NCI-H2196 treated with DMSO at 0.1 percent for 48 hours (cell line): ENCODE measurements around the gene HLA-F.

ENCODE experiments used
- DNase-seq: peaks from one replicate; lab custom pipeline; 2025; ENCODE audit not compliant: unreplicated experiment; lab: John Stamatoyannopoulos, UW

HLA-F gene

GRCh38 chr6:29723262-29723665 lies at the start of gene HLA-F:
HLA-F (plus strand) TSS chr6:29723434; CDS start chr6:29723464, 30 bp downstream.
- peak; percentile 59 for DNase-seq

- no peak for DNase-seq
Measured at GRCh38 chr6:29674008-29674407, 49.2 kb upstream of the HLA-F start.

- DNase-seq: no peak
Measured at GRCh38 chr6:29675561-29675960, 47.7 kb upstream of the HLA-F start.

GRCh38 chr6:29676981-29677601 lies 46.1 kb upstream of the HLA-F start:
- peak; percentile 56 for DNase-seq

- DNase-seq: no peak
Measured at GRCh38 chr6:29678114-29678513, 45.1 kb upstream of the HLA-F start.

GRCh38 chr6:29679962-29680361 lies 43.3 kb upstream of the HLA-F start:
- no peak for DNase-seq

- DNase-seq: no peak
Measured at GRCh38 chr6:29680416-29680815, 42.8 kb upstream of the HLA-F start.

- no peak for DNase-seq
Measured at GRCh38 chr6:29680904-29681303, 42.3 kb upstream of the HLA-F start, which contains the start of gene ZFP57. ZFP57 (minus strand) TSS chr6:29681152; CDS start chr6:29677003, 4,149 bp downstream.

GRCh38 chr6:29681811-29682210 lies 41.4 kb upstream of the HLA-F start:
- DNase-seq: no peak

- no peak for DNase-seq
Measured at GRCh38 chr6:29685718-29686326, 37.4 kb upstream of the HLA-F start.

GRCh38 chr6:29694637-29695036 lies 28.6 kb upstream of the HLA-F start:
- DNase-seq: no peak

- no peak for DNase-seq
Measured at GRCh38 chr6:29696147-29697125, 26.8 kb upstream of the HLA-F start.

GRCh38 chr6:29702519-29703103 lies 20.6 kb upstream of the HLA-F start:
- no peak for DNase-seq

GRCh38 chr6:29705389-29706231 lies 17.6 kb upstream of the HLA-F start:
- DNase-seq: peak; percentile 10

- no peak for DNase-seq
Measured at GRCh38 chr6:29708432-29709179, 14.6 kb upstream of the HLA-F start.

GRCh38 chr6:29709188-29709587 lies 14.0 kb upstream of the HLA-F start:
- DNase-seq: no peak

GRCh38 chr6:29710281-29710941 lies 12.8 kb upstream of the HLA-F start:
- DNase-seq: no peak

GRCh38 chr6:29720863-29721262 lies 2.4 kb upstream of the HLA-F start:
- DNase-seq: no peak
